Smooth muscle cell of the umbilical artery (primary cell): ENCODE measurements around the gene CYB5RL. TPM values are rescaled to one million over a fixed set of nuclear protein-coding genes. Genes with fewer than 3 reads are reported as not detected.

Experiments
- total RNA-seq: library from RNA; depleted of rRNA; stranded (reverse); fragments of >200 nt; gene quantifications from 2 replicates; pipeline ENCODE4 v1.2.3, GENCODE V29; 2014

The CYB5RL gene, protein sequence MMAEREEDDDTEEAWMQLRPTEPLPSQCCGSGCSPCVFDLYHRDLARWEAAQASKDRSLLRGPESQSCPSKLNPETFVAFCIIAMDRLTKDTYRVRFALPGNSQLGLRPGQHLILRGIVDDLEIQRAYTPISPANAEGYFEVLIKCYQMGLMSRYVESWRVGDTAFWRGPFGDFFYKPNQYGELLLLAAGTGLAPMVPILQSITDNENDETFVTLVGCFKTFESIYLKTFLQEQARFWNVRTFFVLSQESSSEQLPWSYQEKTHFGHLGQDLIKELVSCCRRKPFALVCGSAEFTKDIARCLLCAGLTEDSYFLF
- 5.1 and 5.3 TPM in 2 replicates for total RNA-seq

DNA sequence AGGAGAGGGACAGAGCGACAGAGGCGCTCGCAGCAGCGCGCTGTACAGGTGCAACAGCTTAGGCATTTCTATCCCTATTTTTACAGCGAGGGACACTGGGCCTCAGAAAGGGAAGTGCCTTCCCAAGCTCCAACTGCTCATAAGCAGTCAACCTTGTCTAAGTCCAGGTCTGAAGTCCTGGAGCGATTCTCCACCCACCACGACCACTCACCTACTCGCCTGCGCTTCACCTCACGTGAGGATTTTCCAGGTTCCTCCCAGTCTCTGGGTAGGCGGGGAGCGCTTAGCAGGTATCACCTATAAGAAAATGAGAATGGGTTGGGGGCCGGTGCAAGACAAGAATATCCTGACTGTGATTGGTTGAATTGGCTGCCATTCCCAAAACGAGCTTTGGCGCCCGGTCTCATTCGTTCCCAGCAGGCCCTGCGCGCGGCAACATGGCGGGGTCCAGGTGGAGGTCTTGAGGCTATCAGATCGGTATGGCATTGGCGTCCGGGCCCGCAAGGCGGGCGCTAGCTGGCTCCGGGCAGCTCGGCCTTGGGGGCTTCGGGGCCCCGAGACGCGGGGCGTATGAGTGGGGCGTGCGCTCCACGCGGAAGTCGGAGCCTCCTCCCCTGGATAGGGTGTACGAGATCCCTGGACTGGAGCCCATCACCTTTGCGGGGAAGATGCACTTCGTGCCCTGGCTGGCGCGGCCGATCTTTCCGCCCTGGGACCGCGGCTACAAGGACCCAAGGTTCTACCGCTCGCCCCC lies at the start of gene CYB5RL, which contains the start of gene MRPL37:
CYB5RL (minus strand) TSS at position 266 of the 754 bp plus-strand sequence. CDS start 4,414 bp downstream, outside the sequence.
MRPL37 (plus strand) TSS at position 403 of the 754 bp plus-strand sequence; CDS start at position 480, 77 bp downstream.

GRCh38 chr1:54152696-54153095 lies 47.1 kb downstream of the CYB5RL start, which contains the start of gene CDCP2:
TSS of gene CDCP2 (minus strand) at chr1:54153000. CDS start at chr1:54152922, 78 bp downstream.

Other genes starting within 250 kb of the CYB5RL start
- gene LDLRAD1, start 181.8 kb downstream of the CYB5RL start, total RNA-seq: not detected in 2 replicates
- gene TMEM59, start 146.8 kb downstream of the CYB5RL start, total RNA-seq: 313 and 741 TPM in 2 replicates
- gene TCEANC2, start 146.4 kb downstream of the CYB5RL start, total RNA-seq: 3.0 and 3.8 TPM in 2 replicates
- gene CDCP2, start 47.0 kb downstream of the CYB5RL start, total RNA-seq: 0.30 TPM in 1 of 2 replicates, not detected in the other
- gene MRPL37, start 137 bp upstream of the CYB5RL start, total RNA-seq: 32.1 and 49.0 TPM in 2 replicates
- 10.7 and 11.0 TPM in 2 replicates for gene SSBP3, start 206.4 kb upstream of the CYB5RL start, total RNA-seq